ENCODE measurements around the gene SOCS7. TPM values are rescaled to one million over a fixed set of nuclear protein-coding genes. Genes with fewer than 3 reads are reported as not detected.

SOCS7 gene
- total and polyA plus RNA-seq, 2 donors (not counting 1 experiment from before 2014, with no cell fraction given): 9.4 to 20.8 TPM

DNA sequence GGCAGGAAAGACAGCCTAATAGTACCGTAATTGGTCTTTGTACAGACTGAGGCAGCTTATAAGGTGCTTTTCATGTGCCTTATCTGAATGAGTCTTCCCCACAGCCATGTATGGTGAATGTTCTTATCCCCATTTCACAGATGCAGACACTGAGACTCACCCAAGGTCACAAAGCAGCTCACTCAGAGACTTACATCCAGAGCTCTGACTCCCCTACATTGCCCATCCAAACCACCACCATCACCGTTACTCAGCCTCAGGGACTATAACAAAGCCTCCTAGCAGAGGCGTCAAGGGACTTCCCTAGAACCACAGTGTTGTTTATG, 7.3 kb upstream of the SOCS7 start:
- H2AFZ ChIP-seq (ENCODE audit: insufficient read depth, low read depth, low read length, poor library complexity, severe bottlenecking): no peak overlapping the region
- Mint-ChIP-seq H3K27me3 (peaks cover 5% of the 10 kb centered on the region), H3K4me3 (no peak overlapping the region), H3K4me1 (peaks cover 4% of the 10 kb centered on the region), H3K27ac (no peak overlapping the region), H3K9me3 (ENCODE audit: insufficient read depth) (no peaks in the 10 kb centered on the region)
- ChIA-PET POLR2A (no interaction called here), CTCF (interaction anchor here (1.3 to 1.5 kb wide), 2 partner anchors 11 to 70 kb away, joined by 3 to 4 read pairs; no protein-coding TSS in a partner anchor)
- no peak overlapping the region for H3K4me3 ChIP-seq (ENCODE audit: control extremely low read depth in 1 of 5, extremely low read depth in 1 of 5, insufficient read depth in 1 of 5, low read depth in 2 of 5, low read length in 4 of 5)
- intact Hi-C loops (cut with micrococcal nuclease): no loop called here
- no peaks in the 10 kb centered on the region for H3K36me3 ChIP-seq (replicated peaks in 1 of 2; ENCODE audit: control extremely low read depth in 1 of 2, control insufficient read depth in 1 of 2, extremely low read depth in 1 of 2, insufficient read depth in 2 of 2, low read length in 1 of 2)
- no peaks in the 10 kb centered on the region for H3K79me2 ChIP-seq (ENCODE audit: control insufficient read depth, insufficient read depth, low read length)
- no peak overlapping the region for H3K9ac ChIP-seq (ENCODE audit: low read length)
- no peak overlapping the region for H3K4me2 ChIP-seq (replicated peaks; ENCODE audit: low read depth, low read length, poor library complexity, severe bottlenecking)
- H4K20me1 ChIP-seq (ENCODE audit: control insufficient read depth, insufficient read depth, low read length, poor library complexity, severe bottlenecking): no peaks in the 10 kb centered on the region
- no peak for DNase-seq
- no peak overlapping the region for H3K27ac ChIP-seq (ENCODE audit: low read length in 2 of 2)
- H3K9me3 ChIP-seq (ENCODE audit: control extremely low read depth in 1 of 3, control insufficient read depth in 2 of 3, insufficient read depth in 1 of 3, low read length in 2 of 3): no peaks in the 10 kb centered on the region
- WGBS (ENCODE audit: insufficient coverage): 76% methylated on average over 3 of the region's 3 CpGs
- no peaks in the 10 kb centered on the region for H3K27me3 ChIP-seq (replicated peaks in 1 of 4; ENCODE audit: control extremely low read depth in 1 of 4, control insufficient read depth in 3 of 4, insufficient read depth in 4 of 4, low read length in 3 of 4)
- TF ChIP-seq EZH2 (IDR thresholded peaks at IDR 0.05; ENCODE audit: borderline replicate concordance, insufficient read depth, low read depth, low read length, poor library complexity, severe bottlenecking): no peak
- TF ChIP-seq, protein P1, sequence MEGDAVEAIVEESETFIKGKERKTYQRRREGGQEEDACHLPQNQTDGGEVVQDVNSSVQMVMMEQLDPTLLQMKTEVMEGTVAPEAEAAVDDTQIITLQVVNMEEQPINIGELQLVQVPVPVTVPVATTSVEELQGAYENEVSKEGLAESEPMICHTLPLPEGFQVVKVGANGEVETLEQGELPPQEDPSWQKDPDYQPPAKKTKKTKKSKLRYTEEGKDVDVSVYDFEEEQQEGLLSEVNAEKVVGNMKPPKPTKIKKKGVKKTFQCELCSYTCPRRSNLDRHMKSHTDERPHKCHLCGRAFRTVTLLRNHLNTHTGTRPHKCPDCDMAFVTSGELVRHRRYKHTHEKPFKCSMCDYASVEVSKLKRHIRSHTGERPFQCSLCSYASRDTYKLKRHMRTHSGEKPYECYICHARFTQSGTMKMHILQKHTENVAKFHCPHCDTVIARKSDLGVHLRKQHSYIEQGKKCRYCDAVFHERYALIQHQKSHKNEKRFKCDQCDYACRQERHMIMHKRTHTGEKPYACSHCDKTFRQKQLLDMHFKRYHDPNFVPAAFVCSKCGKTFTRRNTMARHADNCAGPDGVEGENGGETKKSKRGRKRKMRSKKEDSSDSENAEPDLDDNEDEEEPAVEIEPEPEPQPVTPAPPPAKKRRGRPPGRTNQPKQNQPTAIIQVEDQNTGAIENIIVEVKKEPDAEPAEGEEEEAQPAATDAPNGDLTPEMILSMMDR (IDR thresholded peaks at IDR 0.05): no peak
- no peak for ATAC-seq (ENCODE audit: low read depth)
- peaks cover 0 to 3% of the 10 kb centered on the region in 2 donors for H3K4me1 ChIP-seq (ENCODE audit: control insufficient read depth in 2 of 2, insufficient read depth in 2 of 2, low read length in 2 of 2)

GRCh38 chr17:38345743-38346142, 5.9 kb upstream of the SOCS7 start:
- DNase-seq (no peak), ATAC-seq (ENCODE audit: low read depth) (no peak)
- Histone ChIP-seq H3K4me2 (replicated peaks; ENCODE audit: low read depth, low read length, poor library complexity, severe bottlenecking) (no peak overlapping the region), H3K4me3 (ENCODE audit: control extremely low read depth in 1 of 5, extremely low read depth in 1 of 5, insufficient read depth in 1 of 5, low read depth in 2 of 5, low read length in 4 of 5) (no peak overlapping the region), H3K9me3 (ENCODE audit: control extremely low read depth in 1 of 3, control insufficient read depth in 2 of 3, insufficient read depth in 1 of 3, low read length in 2 of 3) (no peaks in the 10 kb centered on the region), H3K79me2 (ENCODE audit: control insufficient read depth, insufficient read depth, low read length) (no peaks in the 10 kb centered on the region), H2AFZ (ENCODE audit: insufficient read depth, low read depth, low read length, poor library complexity, severe bottlenecking) (no peak overlapping the region), H3K27me3 (replicated peaks in 1 of 4; ENCODE audit: control extremely low read depth in 1 of 4, control insufficient read depth in 3 of 4, insufficient read depth in 4 of 4, low read length in 3 of 4) (no peaks in the 10 kb centered on the region), H3K36me3 (replicated peaks in 1 of 2; ENCODE audit: control extremely low read depth in 1 of 2, control insufficient read depth in 1 of 2, extremely low read depth in 1 of 2, insufficient read depth in 2 of 2, low read length in 1 of 2) (no peaks in the 10 kb centered on the region), H3K27ac (ENCODE audit: low read length in 2 of 2) (no peak overlapping the region), H3K4me1 (ENCODE audit: control insufficient read depth in 2 of 2, insufficient read depth in 2 of 2, low read length in 2 of 2) (peaks cover 0 to 3% of the 10 kb centered on the region in 2 donors), H3K9ac (ENCODE audit: low read length) (no peak overlapping the region), H4K20me1 (ENCODE audit: control insufficient read depth, insufficient read depth, low read length, poor library complexity, severe bottlenecking) (no peaks in the 10 kb centered on the region)
- intact Hi-C loops (cut with micrococcal nuclease): no loop called here
- Mint-ChIP-seq H3K4me1 (peaks cover 4% of the 10 kb centered on the region), H3K4me3 (no peak overlapping the region), H3K27ac (no peak overlapping the region), H3K9me3 (ENCODE audit: insufficient read depth) (no peaks in the 10 kb centered on the region), H3K27me3 (peaks cover 5% of the 10 kb centered on the region)
- 98% methylated on average over 5 of the region's 7 CpGs for WGBS (ENCODE audit: insufficient coverage)
- TF ChIP-seq EZH2 (IDR thresholded peaks at IDR 0.05; ENCODE audit: borderline replicate concordance, insufficient read depth, low read depth, low read length, poor library complexity, severe bottlenecking): no peak
- TF ChIP-seq, protein P1 (IDR thresholded peaks at IDR 0.05): no peak
- POLR2A ChIA-PET: no interaction called here
- CTCF ChIA-PET: interaction anchor here (1.2 to 11.6 kb wide), 3 partner anchors 22 to 78 kb away, joined by 3 to 323 read pairs (median 5); no protein-coding TSS in a partner anchor
